Islet of Langerhans (tissue), 1 donor: ENCODE data around the gene PSEN2.

Source experiments
- FAIRE-seq: peaks from one replicate; lab custom pipeline; 2011; peaks lifted over from hg19 to GRCh38; lab: Jason Lieb, UNC

The PSEN2 gene

DNA sequence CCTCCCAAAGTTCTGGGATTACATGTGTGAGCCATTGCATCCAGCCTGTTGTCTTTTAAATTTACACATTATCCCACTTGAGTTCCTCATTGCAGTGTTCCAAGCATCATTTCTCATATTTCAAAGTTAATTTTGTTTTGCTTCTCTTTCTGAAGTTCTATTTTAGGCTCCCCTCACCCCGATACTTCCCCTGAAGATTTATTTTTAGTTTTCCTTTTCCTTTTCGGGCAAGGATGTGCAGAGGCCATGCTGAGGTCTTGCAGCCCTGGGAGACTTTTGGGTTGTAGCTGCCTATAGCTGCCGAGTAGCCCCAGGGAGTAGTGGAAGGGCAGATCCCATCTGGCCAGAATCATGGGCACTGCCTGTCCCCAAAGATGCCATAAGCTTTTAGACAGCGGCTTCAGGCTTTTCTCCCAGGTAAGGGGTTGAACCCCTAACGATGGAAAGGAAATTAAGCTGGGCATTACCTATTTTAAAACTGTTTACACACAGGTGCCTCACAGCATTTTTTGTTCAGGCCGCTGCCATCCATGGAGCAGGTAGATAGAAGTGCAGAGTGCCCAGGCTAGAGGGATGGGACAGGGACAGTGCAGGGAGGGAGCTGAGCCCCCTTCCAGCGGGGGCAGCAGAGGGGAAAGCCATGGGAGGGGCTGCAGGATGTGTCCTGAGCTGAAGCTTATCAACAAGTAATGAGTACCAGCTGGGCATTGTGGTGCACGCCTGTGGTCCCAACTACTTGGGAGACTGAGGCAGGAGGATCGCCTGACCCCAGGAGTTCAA, 15.9 kb downstream of the PSEN2 start:
- FAIRE-seq, result no peak

DNA sequence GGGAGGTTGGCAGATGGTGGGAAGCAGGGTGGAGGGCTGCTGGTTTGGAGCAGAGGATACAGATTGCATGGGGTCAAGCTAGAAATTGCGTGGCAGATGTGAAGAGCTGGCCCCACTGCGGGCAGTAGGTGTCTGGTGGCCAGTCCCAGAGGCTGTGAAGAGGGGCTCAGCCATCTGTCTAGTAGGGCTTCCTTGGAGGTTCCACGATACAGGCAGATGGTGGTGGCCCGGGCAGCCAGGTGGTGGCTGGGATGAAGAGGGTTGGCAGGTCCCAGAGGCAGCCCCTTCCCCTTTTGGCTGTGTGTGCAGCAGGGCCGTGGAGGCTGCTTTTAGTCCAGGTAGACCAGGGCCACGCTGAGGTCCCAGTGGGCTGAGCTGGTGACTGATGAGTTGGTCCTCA, 16.6 kb downstream of the PSEN2 start:
- FAIRE-seq, result no peak

DNA sequence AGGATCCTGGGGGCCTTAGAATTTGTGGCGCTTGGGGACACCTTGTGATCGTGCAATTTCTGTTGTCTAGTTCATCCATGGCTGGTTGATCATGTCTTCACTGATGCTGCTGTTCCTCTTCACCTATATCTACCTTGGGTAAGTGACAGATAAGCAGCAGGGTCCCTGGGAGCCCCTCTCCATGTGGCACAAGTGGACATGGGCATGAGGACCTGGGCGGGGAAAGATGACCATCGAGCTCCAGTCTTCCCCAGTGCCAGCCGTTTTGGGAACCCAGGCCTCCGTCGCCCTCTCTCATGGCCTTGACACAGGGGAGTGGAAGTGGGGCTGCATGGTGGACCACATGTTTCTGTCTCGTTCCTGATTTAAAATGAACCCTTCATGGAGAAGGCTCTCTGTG, 17.6 kb downstream of the PSEN2 start:
- no peak for FAIRE-seq

DNA sequence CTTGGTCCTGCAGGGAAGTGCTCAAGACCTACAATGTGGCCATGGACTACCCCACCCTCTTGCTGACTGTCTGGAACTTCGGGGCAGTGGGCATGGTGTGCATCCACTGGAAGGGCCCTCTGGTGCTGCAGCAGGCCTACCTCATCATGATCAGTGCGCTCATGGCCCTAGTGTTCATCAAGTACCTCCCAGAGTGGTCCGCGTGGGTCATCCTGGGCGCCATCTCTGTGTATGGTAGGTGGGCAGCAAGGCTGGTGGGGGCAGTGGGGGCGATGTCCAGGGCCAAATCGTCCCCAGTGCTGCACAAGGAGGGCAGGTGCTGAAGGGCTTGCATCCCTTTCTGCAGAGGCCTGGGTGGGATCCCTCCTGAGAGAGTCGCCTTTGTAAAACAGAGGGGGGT, 18.4 kb downstream of the PSEN2 start:
- FAIRE-seq, result no peak

GRCh38 chr1:226889616-226890330, 19.4 kb downstream of the PSEN2 start:
- no peak for FAIRE-seq

- no peak for FAIRE-seq
Measured at GRCh38 chr1:226890331-226891108, 20.1 kb downstream of the PSEN2 start.

DNA sequence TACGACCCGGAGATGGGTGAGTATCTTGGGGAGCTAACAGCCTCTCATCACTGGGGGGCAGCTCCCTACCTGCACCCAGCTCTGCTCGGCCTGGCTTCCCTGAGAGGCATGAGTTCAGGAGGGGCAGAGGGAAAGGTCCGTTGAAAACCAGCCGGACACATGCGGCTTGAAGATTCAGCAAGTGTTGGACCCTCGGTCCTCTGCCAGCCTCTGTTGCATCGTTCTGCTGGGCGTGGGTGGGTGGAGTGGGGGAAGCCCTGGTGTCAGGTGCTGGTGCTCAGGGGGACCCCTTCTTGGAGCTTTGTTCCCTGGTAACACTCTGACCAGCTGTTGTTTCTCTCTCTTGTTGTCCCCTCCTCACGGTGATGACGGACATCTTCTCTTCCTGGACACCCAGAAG, 20.9 kb downstream of the PSEN2 start:
- no peak for FAIRE-seq

DNA sequence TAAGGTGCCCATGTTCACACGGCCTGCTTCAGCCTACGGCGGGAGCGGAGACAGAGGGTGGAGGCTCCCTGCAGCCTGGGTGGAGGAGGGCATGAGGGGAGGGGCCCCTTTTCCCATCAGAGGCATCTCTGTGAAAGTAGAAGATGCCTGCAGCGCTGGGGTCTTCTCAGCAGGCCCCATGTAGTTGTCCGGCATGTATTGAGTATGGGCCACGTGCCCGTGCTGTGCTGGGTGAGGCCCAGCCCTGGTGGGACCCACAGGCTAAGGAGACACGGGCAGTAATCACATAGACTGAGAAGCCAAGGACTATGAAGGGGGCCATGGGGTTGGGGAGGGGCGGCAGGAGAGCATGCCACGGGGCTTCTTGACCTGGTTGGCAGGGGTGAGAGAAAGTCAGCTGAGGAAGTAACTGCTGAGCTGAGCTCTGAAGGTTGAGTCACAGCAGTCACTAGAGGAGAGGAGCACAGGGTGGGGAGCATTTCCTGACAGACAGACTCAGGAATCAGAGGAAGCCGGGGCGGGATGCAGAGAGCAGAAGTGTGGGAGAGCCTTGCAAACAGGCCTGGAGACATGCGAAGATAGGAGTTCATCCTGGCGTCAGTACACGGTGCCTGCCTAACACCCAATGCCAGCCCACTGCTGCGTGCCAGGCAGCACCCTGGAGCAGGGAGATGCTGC, 21.6 kb downstream of the PSEN2 start:
- no peak for FAIRE-seq

- no peak for FAIRE-seq
Measured at GRCh38 chr1:226892524-226892875, 22.1 kb downstream of the PSEN2 start.

- no peak for FAIRE-seq
Measured at GRCh38 chr1:226893936-226894335, 23.5 kb downstream of the PSEN2 start.

GRCh38 chr1:226894826-226895225, 24.4 kb downstream of the PSEN2 start:
- no peak for FAIRE-seq

DNA sequence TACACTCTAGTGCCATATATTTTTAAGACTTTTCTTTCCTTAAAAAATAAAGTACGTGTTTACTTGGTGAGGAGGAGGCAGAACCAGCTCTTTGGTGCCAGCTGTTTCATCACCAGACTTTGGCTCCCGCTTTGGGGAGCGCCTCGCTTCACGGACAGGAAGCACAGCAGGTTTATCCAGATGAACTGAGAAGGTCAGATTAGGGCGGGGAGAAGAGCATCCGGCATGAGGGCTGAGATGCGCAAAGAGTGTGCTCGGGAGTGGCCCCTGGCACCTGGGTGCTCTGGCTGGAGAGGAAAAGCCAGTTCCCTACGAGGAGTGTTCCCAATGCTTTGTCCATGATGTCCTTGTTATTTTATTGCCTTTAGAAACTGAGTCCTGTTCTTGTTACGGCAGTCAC, 25.2 kb downstream of the PSEN2 start:
- FAIRE-seq, result no peak

DNA sequence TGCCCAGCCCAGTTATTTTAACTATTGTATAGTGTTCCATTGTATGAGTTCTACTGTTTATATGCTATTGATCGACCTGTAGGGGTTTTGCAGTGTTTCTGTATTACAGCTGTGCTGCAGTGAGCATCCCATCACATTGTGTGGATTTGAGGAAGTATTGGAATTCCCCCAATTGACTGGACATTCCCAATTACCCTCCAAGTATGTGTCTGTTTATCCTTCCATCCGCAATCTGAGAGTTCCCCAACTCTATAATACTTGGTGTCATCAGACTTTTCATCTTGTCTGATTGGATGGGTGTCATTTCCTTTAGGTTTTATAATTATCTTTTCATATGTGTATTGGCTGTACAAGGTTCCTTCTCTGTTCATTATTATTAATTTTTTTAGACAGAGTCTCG, 27.8 kb downstream of the PSEN2 start:
- FAIRE-seq, result no peak

- FAIRE-seq, result no peak
Measured at GRCh38 chr1:226901421-226901820, 31.0 kb downstream of the PSEN2 start.

DNA sequence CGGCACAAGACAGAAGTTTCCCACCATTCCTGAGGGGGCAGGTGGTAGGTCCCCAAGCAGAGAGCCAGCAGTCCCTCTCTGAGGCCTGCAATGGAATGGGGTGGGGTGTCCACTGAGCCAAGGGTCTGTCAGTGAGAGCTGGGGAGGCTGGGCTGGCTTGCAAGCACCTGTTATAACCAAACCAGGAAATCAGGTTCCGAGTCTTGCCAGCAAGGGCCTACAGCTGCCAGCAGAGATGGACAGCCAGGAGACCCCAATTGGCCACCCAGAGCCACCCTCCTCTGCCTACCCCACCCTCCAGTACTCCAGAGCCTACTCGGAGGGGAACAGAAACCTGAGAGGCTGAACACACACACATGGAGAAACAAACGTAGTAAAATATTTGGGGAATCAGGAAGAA, 32.2 kb downstream of the PSEN2 start:
- FAIRE-seq, result no peak

GRCh38 chr1:226903819-226904716, 33.7 kb downstream of the PSEN2 start:
- no peak for FAIRE-seq

- FAIRE-seq, result no peak
Measured at GRCh38 chr1:226904772-226905171, 34.4 kb downstream of the PSEN2 start.

- FAIRE-seq, result no peak
Measured at GRCh38 chr1:226908419-226908818, 38.0 kb downstream of the PSEN2 start.

GRCh38 chr1:226908913-226909312, 38.5 kb downstream of the PSEN2 start:
- FAIRE-seq, result no peak

DNA sequence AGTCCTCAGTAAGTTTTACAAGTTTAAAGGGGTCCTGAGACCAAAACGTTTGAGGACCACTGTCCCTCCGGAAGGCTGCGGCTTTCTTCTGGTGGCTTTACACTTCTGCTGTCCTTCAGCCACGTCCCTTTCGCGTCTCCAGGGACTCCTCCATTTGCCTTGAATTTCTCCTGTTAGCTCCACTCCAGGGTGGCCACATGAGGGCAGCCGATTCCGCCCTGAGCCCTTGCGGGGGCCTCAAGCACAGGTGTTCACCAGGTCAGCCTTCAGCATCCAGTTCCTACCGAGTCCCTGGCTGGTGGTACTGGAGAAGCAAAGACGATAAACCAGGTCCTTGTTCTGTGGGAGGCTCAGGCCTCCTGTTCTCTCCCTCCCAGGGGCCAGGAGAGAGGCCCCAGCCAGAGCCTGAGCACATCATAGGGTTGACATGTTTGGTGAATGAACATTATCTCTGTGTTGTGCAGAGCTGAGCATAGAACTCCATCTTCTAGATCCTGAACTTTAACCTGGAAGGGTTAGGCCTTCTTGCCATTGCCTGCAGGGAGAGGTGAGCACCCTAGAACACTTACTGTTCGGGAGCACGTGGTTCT, 42.3 kb downstream of the PSEN2 start:
- no peak for FAIRE-seq

- FAIRE-seq, result no peak
Measured at GRCh38 chr1:226915672-226915995, 45.2 kb downstream of the PSEN2 start.
